Measurements from ENCODE around the gene GNG2.

Gene GNG2

DNA sequence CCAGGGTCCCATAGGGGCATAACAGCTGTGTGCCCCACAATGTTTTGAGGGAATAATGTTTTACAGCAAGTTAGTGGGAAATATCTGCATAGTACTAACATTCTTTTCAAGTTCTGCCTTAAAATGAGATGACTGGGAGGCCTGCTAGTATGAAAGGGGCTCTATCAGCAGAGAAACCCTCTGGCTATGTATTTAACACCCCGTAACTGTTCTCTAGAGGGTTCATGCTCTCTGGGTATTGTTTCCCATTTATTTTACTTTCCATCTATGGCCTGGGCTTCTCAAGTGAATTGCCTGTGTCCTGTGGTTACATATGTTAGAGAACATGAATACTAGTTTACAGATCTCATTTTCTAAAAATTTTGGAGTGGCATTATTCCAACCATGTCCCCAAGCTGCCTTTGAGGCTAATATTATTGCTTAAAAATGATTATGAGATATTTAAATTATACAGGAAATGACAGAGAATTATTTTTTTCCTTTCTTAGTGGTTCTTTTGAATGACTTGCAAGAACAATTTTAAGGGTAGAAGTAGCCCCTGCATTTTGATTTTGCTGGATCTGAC, 37.5 kb downstream of the GNG2 start:
- no peak for DNase-seq

DNA sequence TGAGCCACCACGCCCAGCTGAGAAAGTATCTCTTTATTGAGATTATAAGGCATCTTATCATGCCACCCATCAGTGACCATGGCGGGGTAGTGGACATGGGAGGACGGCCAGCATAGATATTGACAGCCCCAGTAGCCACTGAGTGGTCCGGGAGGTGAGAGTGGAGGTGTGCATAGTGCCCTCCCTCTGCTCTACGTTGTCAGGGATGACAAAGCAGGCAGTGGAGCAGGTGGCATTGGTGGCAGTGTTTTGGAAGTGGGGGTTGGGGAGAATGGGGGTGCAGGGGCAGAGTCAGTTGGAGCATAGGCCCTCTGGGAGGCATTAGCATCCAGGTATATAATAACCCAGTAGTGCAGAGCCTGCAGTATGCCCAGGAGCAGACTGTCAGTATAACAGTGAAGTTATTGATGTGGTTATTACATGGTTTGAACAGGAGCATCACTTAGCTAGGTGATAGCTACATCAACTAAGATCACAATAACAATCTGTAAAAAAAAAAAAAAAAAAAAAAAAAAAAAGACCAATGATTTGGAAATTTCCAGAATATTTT, 41.1 kb downstream of the GNG2 start:
- DNase-seq, result peak; percentile 16

DNA sequence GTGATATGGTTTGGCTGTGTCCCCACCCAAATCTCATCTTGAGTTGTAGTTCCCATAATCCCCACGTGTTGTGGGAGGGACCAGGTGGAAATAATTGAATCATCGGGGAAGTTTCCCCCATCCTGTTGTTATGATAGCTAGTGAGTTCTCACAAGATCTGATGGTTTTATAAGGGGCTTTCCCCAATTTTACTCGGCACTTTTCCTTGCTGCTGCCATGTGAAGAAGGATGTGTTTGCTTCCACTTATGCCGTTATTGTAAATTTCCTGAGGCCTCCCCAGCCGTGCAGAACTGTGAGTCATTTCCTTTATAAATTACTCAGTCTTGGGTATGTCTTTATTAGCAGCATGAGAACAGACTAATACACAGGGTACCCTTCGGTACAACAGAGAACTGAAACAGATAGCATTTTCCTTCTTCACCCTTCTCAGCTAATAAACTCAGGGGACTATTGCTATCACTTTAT, 45.3 kb downstream of the GNG2 start:
- peak; percentile 30 for DNase-seq

DNA sequence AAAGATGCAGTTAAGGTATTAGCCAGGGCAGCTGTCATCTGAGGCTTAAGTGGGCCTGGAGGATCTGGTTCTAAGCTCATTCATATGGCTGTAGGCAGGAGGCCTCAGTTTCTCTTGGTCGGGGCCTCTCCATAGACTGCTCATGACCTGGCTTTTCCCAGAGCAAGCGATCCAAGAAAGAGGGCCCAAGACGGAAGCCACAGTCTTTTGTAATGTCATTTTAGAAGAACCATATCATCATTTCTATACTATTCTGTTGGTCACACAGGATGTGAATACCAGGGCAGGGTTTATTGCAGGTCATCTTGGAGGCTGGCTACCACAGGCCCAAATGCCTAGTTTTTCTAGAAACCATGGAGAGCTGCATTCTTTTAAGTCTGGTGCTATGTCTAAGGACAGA, 47.7 kb downstream of the GNG2 start:
- no peak for DNase-seq

DNA sequence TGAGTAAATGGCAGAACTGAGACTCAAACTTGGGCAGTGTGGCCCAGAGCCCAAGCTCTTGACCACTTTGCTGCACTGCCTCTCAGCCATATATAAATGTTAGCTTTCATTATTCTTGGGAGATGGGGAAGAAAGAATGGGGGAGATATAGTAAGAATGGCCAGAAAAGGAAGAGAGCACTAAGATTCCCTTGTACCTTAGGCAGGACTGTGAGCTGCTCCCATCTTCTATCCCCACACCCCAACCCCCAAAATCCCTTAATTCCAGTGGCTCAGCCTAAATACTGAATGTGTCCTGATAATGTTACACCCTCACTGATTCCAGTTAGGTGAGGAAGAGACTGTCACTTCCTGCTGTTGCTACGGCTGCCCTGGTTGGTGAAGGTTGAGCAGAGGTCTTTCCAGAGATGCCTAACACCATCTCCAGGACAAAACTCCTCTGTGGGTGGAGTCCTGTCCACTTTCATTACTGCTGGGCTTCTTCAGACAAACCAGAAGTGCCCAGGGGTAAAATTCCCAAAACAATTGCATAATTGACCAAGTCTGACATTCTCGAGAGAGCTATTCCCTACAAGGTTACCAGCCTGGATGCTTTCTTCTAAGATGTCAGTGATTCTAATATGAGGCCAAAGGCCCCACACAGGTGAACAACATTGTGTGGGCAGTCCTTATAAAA, 51.8 kb downstream of the GNG2 start:
- no peak for DNase-seq

DNA sequence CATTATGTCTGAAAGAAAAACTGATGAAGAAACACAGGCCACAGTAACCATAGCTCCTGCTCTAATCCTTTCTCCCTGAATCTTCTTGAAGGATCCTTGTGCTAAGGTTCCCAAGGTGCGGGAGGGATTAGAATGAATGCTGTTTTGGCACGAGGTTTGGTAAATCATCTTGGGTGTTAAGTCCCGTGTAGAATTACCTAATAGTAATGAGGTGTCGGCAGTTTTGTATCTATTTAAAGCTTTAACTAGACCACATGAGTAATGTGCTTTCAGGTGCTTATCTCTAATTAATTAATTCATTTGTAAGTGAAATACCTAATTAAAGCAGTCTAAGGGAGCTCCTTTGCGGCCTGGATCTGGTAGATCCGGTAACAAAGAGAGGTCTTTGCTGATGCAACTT, 53.9 kb downstream of the GNG2 start:
- DNase-seq, result no peak

DNA sequence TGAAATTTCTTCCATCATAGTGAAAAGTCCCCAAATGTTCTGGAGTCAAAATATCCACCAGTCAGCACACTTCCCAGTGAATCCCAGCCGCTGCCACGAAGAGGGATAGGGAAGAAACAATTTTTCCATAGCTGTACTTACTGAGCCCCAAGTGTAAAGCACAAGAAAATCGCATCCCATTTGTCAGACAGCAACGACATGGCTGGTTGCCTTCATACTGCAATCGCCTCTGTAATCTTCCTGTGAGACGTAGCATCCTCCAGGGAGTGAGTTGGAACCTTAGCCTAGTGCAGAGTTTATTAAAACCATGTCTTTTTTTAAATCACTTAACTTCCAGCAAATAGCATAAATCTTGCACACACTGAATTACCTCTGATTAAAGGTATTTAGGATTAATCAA, 56.8 kb downstream of the GNG2 start:
- no peak for DNase-seq

DNA sequence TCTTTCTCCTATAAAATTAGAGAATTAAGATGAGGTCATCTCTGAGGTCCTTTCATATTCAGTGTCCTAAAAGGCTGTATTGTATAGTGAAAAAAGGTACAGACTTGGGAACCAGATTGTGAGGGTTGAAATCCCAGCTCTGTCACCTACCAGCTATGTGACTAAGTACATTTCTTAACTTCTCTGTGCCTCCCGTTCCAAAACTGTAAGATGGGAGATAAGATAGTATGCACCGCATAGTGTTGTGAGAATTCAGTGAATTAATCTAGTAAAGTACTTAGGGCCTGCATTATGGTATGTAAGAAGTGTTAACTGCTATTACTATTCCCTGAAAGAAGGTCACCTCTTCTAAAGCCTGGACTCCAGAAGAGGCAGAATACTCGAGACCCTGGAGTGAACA, 60.6 kb downstream of the GNG2 start:
- DNase-seq, result no peak

DNA sequence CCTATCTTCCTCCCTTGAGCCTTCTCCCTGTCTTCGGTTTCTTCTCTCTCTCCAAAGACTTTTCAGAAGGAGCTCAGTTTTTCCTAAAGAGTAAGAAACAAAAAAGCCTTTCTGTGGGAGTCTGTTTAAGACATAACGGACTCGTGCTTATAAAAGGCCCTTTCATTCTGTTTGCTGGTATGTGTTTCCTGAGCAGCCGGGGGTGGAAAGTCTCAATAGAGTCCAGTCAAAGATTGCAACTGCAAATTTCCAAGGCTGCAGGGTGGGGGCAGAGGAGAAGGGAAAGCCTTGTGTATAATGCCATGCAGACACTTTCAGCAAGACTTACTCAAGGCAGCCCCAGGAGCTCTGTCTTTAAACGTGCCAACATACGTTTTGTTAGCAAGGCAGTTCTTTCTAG, 62.2 kb downstream of the GNG2 start:
- no peak for DNase-seq

DNA sequence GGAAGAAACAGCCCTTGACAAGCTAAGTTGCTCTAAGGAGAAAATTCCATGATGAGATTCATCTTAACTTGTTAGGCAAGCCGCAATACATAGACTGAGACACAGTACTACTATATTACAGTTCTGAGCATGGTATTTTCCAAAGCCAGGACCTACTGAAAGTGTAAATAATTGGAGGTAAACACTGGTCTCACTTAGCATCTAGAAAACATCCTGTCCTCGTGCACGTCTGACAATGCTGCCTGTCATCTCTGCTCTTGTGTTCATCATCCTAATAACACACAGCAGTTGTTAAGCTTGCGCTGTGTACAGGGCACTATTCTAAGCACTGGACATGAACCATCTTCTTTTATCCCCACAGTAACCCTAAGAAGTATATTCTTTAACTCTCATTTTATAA, 64.2 kb downstream of the GNG2 start:
- no peak for DNase-seq

DNA sequence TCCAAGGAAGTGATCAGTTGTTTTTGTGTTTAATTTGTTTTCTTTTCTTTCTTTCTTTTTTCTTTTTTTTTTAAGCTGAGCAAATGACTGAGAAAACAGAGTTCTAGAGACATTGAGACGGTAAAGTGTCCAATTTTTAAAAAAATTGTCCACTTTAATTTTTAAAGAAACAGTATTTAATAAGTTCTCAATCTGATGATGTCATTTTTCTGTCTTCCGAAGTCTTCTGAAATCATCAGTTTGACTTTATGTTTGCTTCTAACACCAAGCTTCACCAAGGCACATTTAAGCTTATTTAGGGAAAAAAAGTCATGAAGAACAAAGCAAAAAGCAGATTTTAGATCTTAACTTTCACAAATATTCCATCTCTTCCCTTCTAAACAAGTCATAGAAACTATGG, 65.6 kb downstream of the GNG2 start:
- no peak for DNase-seq

DNA sequence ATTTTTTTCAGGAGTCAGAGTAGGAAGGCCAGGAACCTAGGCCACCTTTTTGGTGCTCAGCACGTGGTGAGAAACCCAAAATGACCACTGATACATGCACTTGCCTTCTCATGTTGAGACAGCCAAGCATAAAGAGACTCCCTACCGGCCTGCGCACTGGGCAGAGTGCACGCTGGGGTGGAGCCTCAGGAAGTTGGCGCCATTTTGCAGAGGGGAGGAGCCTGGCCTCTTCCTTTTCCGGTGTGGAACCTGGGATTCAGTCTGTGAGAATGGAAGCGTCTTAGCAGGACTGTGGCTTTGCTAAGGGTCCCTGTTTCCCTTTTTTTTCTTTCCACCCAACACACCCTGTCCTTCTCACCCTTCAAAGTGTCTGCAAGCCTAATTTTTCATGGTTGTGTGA, 66.0 kb downstream of the GNG2 start:
- DNase-seq, result no peak

DNA sequence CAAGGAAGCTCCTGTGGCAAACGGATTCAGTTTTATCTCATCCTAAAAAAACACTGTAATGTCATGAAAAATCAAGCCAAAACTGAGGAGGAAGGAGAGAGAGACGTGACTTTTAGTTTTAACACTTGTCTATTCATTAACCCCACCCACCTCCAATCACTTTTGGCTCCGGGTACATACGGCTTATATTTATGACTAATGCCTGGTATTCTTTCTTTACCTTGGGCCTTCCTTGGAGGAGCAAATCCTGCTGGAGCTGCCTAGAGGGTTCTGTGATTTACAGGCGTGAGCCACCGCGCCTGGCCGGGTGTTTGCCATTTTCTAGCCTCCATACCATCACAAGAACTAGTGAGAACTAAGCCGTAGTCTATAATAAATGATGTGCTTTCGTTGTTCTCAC, 68.2 kb downstream of the GNG2 start:
- DNase-seq, result no peak

DNA sequence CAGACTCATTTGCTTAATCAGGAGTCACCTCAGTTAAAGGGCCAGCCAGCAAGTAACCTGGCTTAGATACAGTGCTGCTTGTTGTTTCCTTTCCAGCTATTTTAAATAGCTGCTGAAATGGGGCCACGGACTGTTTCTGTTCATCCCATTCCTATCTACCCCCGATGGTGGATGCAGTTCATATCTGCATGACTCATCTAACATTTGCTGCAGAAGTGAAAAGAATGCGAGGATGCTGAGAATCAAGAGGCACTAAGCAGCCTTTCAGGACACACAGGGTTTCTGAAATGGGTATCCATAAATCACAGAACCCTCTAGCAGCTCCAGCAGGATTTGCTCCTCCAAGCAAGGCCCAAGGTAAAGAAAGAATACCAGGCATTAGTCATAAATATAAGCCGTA, 68.8 kb downstream of the GNG2 start:
- DNase-seq, result no peak

DNA sequence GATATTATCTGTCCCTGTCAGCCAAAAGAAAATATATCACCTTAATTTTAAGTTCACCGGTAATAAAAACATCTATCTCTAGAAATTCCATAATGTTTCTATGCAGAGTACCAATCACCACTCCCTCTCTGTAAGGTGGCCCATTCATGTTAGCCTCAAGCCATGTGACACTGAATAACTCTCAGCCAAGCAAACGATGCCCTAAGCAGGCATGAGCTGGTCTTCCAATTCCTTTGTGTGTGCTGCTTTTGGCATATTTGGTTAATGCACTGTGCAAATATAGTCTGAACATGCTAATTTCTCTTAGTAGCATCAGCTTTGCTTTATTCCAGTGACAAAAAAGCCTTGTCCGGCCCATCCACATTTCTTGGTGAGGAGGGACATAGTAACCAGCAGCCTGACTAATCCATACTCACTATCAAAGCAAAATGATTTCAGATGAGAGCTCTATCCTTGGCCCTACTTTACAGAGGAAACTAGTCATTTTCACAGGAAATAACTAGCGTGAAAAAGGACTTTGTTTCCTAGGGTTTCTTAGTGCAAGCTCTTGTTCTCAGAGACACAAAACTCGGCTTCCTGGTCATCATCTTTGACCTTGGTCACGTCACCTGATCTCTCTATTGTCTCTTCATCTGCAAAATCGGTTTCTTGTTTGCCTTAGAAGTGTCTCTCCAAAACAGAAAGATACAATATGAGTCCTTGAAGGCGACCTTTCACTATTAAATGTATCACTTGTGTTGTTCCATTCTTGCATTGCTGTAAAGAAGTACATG, 69.7 kb downstream of the GNG2 start:
- DNase-seq, result no peak

DNA sequence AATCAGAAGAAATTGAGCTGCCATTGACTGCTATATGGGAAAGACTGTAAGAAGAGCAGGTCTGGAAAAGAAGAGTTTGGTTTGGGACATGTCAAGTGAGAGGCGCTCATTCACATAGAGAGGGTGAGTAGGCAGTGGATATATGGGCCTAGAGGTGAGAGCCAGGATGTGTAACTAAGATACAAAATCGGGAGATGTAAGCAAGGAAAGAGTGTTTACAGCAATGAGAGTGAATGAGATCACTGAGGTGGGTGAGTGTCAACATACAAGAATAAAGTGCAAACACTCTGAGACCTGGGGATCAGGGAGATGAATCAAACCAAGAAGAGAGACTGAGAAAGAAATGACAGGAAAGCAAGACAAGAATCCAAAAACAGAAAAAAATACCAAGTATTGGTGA, 70.9 kb downstream of the GNG2 start:
- DNase-seq, result no peak

DNA sequence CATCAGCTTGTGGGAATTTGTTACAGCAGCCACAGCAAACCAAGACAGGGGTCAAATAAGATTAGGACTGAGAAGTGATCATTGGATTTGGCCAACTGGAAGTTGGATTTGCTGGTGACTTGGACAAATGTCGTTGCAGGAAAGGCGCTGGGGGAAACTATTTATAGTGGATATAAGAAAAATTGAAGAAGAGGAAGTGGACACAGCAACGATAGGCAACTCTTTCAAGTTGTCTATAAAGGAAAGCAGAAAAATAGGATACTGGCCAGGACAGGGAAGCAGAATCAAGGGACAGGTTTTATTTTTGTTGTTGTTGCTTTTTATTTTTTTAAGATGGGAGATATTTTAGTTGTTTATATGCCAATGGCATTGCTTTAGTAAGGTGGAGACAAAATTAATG, 72.8 kb downstream of the GNG2 start:
- DNase-seq, result no peak

DNA sequence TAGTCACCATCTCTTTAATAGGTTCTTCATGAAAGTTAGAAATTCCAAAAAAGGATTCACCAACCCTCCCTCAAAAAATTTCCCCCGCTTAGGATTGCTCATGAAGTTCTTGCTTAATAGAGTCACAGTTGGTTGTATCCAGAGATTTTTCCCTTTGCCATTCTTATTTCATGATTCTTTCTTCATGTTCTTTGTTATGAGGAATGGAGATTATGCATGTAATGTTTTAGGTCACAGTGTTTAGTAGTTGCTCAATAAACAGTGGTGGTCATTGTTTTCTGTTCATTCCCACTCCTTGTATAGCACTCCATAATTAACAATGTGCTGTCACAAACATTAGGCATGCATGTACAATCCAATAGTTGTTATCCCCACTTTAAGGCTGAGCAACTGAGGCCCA, 77.7 kb downstream of the GNG2 start:
- DNase-seq, result no peak

DNA sequence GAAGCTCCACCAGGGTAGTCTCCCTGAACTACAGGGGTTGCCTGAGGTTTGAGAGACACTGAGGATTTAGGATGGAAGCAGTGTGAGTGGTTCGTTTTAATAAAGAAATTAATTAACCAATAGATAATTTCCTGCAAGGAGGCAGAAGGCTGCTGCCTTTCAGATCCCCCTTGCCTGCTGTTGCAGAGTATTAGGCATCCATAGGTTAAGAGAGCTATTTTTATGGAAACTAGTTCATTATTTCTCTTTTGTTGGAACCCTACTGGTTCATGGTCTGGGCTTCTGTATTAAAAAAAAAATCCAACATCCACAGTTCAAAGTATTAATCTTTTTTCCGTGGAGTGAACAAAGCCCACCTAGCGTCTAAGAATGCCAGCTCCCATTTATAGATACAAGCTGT, 78.4 kb downstream of the GNG2 start:
- DNase-seq, result no peak

DNA sequence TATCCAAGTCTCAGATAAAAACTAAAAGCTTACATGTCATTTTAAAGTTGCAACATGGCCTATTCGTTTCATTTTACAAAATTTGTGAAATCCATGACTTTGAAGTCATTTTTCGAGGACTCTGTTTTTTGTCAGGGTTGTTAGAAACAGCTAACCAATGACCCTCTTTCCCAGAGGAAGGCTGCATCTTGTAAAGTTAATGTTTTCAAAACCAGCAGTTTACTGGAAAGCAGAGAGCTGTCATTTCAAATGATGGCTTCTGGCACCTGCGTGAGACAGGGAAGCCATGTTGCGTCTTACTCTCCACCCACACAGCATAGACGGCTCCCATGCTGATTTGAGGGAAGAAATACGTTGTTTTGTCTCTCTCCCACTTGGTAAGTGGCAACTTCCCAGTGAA, 78.8 kb downstream of the GNG2 start:
- DNase-seq, result no peak

DNA sequence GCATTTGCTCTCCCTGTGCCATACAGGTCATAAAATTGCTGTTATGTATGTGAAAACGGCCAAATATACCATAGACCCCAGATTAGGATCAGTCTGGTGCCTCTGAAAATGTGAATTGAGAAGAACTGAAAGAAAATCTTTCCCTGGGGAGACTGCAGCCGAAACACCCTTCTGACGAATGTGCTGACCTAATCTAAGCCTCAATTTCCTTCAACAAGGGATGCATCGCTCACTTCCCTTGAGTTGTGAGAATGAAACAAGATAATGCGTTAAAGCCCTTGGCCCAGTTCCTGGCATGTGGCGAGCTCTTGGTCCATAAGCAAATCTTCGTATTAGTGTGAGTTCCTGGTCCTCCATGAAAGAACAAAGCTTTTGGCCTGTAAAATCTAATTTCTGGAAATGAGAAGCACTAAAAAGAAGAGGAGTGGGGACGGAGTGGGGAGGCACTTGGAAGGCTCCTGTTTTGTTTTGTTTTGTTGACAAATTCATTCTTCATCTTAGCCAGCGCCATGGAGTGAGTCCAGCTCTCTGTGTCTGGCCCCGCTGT, 79.4 kb downstream of the GNG2 start:
- no peak for DNase-seq

DNA sequence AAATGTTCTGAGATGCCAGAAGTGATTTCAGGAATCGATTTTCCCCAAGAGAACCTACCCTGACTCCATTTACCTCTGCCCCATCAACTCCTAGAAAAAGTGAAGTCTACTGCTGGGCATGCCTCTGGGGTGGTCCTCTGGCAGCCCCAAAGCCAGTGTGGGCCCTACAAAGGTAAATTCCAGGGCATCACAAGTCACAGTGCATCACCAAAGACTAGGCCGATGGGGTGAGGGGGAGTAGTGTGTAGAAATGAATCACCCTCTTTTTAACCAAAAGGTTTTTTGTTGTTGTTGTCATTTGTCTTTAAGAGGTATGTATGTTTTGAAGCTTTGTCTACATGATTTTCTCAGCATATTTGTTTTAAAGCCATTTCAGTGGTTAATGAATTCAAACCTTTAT, 82.6 kb downstream of the GNG2 start:
- DNase-seq, result no peak

DNA sequence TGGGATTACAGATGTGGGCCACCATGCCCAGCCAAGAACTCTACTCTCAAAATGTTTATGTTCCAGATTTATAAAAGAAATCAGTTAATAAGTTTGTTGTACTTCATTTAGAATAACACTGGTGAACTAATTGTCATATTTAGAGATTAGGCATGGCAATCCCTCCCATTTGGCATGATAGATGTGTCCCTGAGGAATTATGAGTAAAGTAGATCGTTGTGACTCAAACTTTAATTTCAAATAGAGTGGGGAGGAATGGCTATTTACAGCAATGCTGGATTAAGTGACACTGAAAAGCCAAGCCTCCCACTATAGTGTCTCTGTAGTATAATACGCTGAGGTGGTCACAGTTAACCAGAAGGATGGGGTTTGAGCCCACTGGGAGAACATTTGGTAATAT, 89.6 kb downstream of the GNG2 start:
- no peak for DNase-seq

DNA sequence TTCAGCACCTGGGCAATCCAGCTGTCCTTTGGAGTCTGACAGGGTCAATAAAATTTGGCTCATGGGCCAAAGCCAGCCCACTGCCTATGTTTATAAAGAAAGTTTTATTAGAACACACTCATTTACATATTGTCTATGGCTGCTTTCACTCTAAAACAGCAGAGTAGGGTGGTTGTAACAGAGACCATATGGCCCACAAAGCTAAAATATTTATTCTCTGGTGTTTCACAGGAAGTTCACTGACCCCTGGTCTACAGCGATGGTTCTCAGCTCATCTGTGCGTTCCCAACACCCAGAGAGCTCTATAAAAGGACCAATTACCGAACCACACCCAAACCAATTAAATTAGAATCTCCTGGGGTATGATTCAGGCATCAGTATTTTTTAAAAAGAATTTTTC, 91.2 kb downstream of the GNG2 start:
- DNase-seq, result no peak
